Skin epidermis (tissue), 12 donors: ENCODE results near the gene SCN5A.

ENCODE experiments used
- H3K27ac ChIP-seq, 21 experiments: fragments of 200-600 bp; sonication (generic) in 11 of 21; one replicate each; pipeline ENCODE4 v1.5.0; 2020; ENCODE audit warnings: mild to moderate bottlenecking in 3 of 21, inconsistent platforms in 2 of 21, moderate library complexity in 2 of 21
- H3K4me3 ChIP-seq, 7 experiments: fragments of 200-600 bp; sonication (generic) in 2 of 7; one replicate each; pipeline ENCODE4 v1.5.0; 2020; ENCODE audit warnings: inconsistent platforms in 2 of 7, mild to moderate bottlenecking in 2 of 7, moderate library complexity in 1 of 7

The SCN5A gene

DNA sequence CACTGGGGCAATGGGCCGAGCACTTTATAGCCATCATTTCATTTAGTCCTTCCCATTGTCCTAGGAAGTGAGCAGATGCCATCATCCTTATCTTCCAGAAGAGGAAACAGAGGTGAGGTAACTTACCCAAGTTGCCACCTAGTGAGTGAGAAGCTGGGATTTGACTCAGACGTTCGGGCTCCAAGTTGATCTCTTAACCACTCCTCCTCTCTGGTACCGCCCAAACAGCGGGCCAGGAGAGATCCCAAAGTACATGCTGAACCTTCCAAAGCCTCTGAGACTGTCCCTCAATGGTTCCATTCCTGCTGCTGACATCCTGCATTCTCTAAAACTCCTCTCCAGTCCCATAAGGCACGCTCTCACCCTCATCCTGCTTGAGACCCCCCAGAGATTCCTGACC lies 97.1 kb downstream of the SCN5A start:
- Histone ChIP-seq H3K4me3 (no peak overlapping the region), H3K27ac (no peak overlapping the region)

DNA sequence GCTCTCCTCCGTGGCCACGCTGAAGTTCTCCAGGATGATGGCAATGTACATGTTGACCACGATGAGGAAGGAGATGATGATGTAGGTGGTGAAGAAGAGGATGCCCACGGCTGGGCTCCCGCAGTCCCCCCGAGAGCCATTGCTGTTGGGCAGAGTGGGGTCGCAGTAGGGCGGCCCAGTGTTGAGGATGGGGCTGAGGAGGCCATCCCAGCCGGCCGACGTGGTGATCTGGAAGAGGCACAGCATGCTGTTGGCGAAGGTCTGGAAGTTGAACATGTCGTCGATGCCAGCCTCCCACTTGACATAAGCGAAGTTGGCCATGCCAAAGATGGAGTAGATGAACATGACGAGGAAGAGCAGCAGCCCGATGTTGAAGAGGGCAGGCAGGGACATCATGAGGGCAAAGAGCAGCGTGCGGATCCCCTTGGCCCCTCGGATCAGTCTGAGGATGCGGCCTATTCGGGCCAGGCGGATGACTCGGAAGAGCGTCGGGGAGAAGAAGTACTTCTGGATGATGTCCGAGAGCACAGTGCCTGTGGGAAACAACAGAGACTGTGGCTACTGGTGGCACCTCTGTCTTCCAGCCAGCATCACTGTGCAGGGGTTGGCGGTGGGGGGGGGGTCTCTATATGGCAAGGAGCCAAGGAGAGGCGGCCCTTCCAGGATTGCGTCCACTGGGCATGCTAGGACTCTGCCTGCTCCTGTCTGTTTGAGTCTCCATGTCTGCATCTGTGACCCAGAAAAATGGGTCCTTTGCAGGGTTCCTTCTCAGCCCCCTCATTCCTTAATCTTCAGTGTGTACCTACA lies 98.3 kb downstream of the SCN5A start:
- no peak overlapping the region for H3K4me3 ChIP-seq
- no peak overlapping the region for H3K27ac ChIP-seq

DNA sequence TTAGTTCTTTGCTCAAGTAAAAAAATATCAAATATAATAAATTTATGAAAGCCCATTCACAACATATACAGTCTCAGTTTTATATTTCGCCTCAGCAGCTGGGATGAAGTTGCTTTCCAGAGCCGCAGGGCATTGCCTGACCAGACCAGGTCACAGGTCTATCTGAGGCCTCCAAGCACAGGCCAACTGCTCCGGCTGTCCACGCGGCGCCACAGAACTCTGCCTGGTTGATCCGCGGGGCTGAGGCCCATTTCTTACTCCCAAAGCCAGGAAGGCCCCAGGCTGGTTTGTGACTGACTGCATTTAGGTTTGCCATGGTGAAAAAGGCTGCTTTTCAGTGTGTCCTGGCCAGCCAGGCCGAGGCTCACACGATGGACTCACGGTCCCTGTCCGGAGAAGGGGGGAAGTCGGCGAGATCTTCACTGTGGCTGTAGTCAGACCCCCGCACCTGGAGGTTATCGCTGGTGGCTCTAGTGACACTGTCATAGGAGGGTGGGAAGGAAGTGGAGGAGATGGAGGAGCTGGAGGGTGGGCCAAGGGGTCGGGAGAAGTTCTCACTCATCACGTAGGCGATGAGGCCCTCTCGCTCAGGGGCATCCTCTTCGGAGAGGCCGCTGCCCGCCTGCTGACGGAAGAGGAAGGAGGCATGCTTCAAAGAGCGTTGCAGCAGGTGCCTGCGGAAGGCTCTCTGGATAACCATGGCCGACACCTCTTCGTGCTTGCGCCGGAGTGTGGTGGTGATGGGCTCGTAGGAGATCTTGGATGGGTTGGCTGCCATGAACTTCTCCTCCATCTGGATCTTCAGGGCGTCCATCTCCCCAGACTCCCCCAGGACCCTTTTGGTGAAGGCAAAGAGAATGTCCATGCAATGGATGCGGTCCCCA lies 99.3 kb downstream of the SCN5A start:
- Histone ChIP-seq H3K4me3 (no peak overlapping the region), H3K27ac (no peak overlapping the region)

DNA sequence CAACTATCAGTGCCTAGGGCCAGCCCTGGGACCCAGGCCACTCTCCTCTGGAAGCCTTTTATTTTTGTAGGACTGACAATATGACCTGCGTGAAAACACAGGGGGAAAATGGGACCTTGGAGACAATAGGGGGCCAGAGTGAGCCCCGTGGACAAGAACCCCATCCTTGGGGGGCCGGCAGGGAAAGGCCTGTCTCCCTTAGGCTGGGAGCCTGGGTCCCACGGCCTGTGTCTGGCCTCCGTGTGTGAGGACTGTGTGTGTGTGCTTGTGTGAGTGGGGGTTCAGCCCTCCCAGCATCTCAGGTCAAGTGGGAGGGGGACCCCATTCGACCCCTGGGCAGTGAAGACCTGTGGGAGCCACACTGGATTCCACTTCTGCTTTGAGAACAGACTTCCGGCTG lies 100.0 kb downstream of the SCN5A start:
- no peak overlapping the region for H3K27ac ChIP-seq
- no peak overlapping the region for H3K4me3 ChIP-seq

DNA sequence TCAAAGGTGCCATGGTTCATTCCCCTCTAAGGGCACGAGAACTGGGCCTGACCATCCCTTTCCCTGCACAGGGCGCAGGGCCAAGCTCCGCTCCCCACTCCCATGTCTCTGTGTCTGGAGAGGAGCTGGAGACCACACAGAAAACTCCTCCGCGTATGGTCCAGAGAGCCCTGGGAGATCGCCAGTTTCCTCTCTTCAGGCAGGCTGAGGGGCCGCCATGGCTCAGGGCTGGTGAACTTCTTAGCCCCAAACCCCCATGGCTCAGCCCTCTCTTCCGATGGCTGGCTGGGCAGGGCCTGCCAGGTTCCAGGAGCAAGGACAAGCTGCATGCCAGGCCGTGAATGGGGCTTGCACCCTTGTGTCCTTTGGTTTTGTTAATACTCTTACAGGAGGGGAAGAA lies 100.4 kb downstream of the SCN5A start:
- Histone ChIP-seq H3K4me3 (no peak overlapping the region), H3K27ac (no peak overlapping the region)

DNA sequence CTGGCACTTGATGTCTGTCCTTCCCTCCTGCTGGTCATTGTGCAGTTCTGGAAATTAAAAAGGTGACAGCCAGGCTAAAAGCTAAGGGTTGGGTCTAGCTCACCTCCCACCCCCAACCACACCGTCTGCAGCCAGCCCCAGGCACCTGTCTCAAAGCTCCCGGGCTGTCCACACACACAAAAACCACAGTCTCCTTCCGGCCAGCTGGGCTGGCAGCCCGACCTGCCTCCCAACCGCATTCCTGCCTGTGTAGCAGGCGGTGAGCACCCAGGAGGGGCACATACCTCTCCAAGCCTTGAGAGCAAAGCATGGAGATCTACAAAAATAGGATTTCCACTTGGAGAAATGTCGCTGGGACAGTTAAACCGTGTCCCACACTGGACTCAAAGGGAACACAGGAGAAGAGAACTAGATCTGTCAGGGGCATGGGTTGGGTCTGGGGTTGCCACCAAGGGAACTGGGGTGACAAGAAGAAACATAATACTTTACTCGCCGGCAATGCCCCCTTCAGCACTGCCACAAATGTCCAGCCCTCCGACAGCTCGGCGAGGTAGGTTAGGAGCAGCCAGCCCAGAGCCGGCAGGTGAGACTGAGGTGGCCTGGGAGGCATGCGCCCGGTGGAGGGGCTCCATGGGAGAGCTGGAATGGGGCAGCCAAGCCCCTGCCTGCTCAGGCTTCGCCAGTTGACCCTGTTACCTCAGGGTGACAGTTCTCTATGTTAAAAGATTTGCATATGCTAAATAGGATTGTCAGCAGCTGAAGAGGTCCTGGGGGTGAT lies 101.1 kb downstream of the SCN5A start:
- Histone ChIP-seq H3K4me3 (no peak overlapping the region), H3K27ac (no peak overlapping the region)

DNA sequence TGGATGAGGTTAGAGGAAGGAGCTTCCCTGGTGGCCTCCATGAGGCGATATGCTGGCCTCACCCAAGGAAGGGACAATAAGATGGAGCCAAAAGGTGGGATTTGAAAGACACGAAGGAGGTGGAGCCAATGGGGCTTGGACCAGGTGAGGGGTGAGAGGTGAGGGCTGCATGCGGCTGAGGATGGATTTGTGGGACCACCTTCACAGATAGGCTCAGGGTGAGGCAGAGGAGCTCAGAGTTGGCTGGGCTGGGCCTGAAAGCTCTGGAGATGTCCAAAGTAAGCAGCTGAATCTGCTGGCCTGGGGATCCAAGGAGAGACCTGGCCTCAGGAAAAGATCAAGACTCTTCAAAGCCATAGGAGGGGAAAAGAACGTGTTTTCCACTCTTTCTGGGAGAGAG lies 103.5 kb downstream of the SCN5A start:
- Histone ChIP-seq H3K4me3 (no peak overlapping the region), H3K27ac (no peak overlapping the region)

DNA sequence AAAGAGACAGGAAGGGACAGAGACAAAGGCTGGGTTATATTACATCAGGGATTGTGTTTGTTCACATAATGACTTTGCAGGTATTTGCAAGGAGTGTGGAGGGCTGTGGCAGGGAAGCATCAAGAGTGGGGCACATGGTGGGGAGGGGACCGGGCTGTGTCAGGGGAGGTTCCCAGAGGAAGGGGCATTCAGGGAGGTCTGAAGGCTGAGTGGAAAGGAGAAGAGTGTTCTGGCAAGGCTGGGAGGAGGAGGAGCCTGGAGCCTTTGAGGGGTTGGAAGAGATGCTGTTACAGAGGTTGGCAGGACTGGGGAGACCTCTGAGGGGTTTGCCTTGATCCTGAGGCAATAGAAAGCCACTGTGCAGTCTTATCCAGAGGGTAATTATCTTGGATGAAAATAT lies 103.9 kb downstream of the SCN5A start:
- no peak overlapping the region for H3K27ac ChIP-seq

DNA sequence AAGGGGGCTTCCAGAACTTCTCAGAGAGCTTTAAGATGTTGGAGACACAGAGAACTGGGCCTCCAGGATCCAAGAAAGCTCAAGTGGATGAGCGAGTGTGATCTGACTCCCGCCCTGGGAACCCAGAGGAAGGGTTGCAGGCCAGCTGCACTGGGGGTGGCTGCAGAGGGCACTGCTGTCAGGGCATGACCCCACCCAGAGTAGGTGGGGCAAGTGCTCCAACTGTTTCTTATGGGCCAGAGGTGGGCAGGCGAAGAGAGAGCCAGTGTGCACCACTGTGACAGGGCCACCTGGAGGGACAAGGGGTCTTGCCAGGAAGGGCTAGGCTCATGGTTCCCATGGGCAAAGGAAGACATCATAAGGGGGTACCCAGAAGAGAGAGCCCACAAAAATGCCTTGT lies 104.6 kb downstream of the SCN5A start:
- Histone ChIP-seq H3K27ac (no peak overlapping the region), H3K4me3 (no peak overlapping the region)

More for the DNA sequence above, 103.9 kb downstream of the SCN5A start:
- H3K4me3 ChIP-seq, result no peak overlapping the region

DNA sequence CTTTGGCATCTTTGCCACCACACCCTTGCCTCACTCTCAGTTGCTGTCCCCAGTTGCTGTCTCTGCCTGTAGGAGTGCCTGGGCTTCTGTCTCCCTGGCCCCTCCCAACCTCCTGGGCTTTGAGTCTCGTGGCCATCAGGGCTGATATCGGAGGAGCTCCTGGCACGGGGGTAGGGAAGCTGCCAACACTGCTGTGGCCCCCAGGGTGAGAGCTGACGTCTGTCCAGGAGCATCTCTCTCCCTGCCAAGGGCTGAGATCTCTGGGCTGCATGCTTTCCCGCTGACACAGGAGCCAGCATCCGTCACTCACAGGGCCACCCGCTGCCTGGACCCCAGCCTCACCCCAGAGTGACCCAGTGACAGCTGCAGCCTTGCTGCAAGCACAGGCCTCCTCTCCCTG lies 105.9 kb downstream of the SCN5A start:
- Histone ChIP-seq H3K4me3 (no peak overlapping the region), H3K27ac (no peak overlapping the region)

DNA sequence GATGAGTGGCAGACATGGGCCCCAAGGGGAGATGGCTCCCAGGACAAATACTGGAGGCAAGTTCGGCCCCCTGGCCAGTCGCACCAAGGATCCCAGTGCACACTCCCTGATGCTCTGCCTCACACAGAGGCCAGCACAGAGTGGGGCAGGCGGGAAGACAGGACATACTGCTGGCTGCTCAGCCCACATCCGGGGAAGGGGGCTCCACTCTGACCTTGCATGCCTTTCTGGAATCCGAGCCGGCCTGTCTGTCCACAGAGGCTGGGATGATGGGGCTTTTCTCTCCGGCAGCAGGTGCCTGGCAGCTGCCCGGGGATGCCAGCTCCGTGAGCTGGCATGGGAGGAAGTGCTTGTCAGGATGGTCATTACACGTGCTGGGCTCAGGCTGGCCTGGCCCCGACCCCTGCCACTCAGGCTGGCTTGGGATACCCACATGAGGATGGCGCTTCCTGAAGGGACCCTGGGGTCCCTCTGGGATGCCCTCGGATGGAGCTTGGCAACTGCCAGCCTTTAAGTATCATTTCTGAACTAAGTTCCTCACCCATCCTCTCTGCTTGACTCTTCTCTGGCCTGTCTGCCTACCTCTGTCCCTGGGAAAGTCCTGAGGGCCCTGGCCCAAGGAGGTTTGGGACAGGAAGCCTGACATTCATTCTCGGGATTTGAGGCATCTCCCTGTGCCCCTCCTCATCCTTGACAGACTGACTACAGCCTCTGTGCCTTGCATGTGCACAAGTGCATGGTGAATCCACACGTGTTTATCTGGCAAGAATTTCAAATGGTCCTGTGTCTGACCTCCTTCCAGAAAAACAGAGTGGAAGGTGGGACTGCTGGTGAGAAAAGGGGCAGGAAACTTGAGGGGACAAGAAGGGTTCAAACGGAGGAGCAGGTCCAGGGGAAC lies 106.8 kb downstream of the SCN5A start:
- no peak overlapping the region for H3K27ac ChIP-seq
- no peak overlapping the region for H3K4me3 ChIP-seq

DNA sequence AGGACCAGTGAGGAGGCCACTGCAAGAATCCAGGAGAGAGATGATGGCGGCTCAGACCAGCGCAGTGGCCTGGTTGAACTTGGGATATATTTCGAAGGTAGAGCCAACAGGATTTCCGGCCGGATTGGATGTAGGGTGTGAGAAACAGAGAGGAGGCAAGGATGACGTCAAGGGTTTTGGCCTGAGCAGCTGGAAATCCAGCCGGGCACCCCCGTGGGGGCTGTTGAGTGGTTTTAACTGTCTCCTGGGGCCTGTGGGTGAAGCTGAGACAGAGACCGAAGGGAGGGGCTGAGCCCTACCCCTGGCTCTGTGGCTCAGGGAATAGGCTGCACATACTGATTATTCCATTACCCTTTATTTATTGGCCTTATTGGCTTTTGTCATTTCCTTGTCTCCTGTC lies 107.7 kb downstream of the SCN5A start:
- no peak overlapping the region for H3K4me3 ChIP-seq
- no peak overlapping the region for H3K27ac ChIP-seq

DNA sequence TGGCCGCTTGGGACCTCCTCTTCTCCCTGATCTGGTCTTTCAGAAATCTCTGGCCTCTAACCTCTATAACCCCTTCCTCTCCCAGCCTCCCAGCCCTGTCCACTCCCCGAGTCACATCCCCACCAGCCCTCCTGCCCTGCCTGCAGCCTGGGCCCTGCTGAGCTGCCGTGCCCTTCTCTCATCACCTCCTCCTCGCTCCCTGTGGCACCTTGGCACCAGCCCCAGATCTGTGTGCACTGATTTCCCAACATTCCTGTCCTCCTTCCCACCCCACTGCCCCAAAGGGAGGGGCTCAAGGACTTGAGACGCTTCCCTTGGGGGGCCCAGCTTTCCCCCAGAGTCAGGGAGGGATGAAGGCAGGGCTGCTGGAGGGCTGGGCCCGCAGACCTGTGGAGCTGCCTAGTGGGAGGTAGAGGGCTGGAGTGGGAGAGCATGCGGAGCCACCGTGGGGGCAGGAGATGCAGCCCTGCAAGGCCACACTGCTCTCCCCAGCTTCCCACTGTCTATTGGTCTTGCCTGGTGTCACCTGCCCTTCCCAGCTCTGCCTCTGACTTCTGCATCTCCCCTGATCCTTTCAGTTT lies 110.6 kb downstream of the SCN5A start:
- H3K27ac ChIP-seq, result no peak overlapping the region
- H3K4me3 ChIP-seq, result no peak overlapping the region

DNA sequence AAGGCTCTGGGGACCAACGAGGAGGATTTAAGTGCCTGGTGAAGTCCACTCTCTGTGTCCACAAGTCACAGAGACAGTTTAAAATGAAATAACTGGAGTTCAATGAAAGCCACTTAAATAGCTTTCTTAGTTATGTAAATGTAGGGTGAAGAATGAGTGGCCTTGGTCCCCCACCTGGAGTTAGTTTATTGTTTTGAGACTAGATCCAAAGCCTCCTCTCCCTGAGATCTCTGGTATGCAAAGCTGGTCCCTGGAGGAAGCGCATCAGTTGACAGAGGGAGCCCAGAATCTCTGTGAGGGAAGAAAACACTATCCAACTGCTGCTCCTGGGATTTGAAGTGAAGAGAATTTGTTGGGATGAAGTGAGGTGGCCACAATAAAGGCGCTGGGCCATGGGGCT lies 112.8 kb downstream of the SCN5A start:
- H3K27ac ChIP-seq, result no peak overlapping the region
- no peak overlapping the region for H3K4me3 ChIP-seq

DNA sequence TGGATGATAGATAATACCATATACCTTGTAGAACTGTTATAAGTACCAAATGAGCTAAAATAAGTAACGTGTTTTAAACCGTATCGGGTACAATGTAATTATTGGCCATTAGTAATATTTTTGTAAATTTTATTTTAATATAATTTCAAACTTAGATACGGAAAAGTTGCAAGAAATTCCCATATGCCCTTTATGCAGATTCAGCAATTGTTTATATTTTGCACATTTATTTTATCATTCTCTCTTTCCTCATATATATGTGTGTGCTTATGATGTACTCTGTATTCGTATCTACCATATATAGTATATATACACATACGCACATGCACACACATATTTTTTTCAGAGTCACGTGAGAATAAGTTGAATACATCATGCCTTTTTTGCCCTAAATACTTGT lies 114.9 kb downstream of the SCN5A start:
- Histone ChIP-seq H3K4me3 (no peak overlapping the region), H3K27ac (no peak overlapping the region)

DNA sequence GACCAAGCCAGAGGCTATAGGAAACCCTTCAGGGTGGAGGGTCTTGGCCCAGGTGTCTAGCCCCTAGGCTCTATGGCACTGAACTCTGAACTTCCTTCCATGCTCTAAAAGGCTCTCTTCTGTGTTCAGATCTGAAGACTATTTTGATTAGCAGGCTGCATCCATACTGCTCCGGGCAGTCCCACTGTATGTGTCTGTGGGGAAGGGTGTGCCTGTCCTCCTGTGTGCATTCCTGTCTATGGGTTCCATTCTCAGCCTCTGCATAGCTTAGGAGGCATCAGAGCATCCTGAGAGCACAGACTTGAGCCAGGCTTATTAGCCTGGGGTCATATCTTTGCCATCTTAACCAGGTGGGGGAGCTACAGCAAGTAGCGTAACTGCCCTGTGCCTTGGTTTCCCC lies 115.3 kb downstream of the SCN5A start:
- Histone ChIP-seq H3K4me3 (no peak overlapping the region), H3K27ac (no peak overlapping the region)

DNA sequence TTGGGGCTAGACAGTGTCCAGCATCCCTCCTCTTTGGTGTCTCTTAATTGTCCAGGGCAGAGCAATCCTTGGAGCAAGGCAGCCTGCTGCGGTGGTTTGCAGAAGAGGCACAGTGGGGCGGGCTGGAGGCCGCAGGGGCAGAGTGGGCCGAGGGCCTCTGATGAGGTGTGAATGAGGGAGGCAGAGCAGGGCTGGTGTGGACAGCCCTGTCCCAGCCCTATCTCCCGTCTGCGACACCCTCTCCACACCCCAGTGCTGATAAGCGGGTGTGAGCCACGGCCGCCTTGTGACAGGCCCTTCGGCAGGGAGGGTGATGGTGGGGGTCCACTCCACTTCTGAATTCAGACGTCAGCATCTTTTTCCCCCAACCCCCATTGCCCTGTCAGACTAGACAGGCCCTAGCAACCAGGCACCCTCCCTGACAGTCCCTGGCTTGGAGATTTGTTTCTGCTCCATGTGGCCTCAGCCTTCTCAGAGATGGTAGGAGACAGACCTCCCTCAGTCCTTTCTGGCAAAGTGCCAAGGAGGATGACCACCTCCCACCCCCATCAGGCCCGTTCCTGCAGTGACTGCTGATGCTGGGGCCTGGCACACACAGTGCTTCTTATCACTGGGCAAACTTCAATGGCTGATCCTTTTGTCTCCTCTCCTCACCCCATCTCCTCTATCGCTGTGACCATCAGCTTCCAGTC lies 116.1 kb downstream of the SCN5A start:
- H3K27ac ChIP-seq, result no peak overlapping the region

DNA sequence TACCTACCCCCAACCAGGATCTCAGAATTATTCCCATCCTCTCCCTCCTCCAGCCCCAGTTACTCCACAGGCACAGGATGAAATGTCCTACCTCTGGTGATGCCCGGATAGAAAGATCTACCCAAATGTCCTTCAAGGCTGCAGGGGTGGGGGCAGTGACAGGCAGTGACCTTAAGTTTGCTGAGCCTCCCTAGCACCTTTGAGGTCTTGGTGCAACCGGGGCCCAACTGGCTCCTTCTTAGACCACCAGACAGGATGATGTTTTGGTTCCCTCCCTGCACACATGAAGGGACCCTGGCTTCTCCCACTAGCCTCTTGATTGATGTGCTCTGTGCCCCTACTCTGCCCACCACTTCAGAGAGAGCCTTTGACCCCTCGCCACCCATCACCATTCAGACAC lies 117.0 kb downstream of the SCN5A start:
- H3K27ac ChIP-seq, result no peak overlapping the region
- no peak overlapping the region for H3K4me3 ChIP-seq

More for the DNA sequence above, 116.1 kb downstream of the SCN5A start:
- H3K4me3 ChIP-seq, result no peak overlapping the region
